Stimulated activated CD8-positive, alpha-beta memory T cell treated with anti-CD3 and anti-CD28 coated beads, Interleukin-15, amount 100 ng/mL, for 24 hours (primary cell): Measurements from ENCODE around the gene TEN1.

ENCODE experiments used
- DNase-seq: peaks from one replicate; pipeline ENCODE4 v3.0.0-alpha.2; 2020; ENCODE audit warnings: low read depth

TEN1 gene

DNA sequence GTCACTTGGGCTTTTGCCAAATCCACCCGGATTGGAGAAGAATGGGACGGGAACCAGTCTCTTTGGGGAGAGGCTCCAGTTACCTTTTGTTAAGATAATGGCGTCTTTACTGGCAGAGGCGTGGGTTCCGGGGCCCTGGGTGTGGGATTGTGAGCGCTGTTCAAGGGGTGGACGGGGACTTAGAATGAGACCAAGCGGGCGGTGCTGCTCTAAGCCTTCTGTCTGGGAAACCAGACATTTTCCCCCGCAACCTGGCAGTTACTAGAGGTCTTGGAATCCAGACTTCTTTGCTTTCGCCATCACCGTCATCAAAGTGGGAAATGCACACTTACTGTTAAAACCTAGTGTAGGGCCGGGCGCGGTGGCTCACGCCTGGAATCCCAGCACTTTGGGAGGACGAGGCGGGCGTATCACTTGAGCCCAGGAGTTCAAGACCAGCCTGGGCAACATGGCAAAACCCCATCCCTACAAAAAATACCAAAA, 706 bp downstream of the TEN1 start:
- no peak for DNase-seq

DNA sequence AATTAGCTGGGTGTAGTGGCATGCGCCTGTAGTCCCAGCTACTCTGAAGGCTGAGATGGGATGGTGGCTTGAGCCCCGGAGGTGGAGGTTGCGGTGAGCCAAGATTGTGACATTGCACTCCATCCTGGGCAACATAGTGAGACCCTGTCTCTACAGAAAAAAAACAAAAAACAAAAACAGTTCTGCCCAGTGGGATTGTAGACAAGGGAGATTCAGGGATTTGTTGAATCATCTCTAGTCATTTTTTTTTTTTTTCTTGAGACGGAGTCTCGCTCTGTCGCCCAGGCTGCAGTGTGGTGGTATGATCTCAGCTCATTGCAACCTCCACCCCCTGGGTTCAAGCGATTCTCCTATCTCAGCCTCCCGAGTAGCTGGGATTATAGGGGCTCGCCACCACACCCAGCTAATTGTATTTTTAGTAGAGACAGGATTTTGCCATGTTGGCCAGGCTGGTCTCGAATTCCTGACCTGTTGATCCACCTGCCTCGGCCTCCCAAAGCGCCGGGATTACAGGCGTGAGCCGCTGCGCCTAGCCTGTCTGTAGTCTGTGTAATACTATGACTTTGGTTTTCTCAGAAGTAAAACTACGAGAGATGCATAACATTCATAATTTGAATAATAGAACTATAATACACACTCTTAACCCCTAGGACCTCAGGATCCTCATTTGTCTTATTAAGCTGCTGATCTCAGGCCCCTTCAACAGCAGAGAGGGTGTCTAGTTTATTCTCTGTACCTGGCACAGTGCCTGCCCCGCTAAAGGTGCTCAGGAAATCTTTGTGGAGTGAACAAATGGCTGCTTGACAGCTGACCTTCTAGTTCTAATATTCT, 1.4 kb downstream of the TEN1 start:
- no peak for DNase-seq

DNA sequence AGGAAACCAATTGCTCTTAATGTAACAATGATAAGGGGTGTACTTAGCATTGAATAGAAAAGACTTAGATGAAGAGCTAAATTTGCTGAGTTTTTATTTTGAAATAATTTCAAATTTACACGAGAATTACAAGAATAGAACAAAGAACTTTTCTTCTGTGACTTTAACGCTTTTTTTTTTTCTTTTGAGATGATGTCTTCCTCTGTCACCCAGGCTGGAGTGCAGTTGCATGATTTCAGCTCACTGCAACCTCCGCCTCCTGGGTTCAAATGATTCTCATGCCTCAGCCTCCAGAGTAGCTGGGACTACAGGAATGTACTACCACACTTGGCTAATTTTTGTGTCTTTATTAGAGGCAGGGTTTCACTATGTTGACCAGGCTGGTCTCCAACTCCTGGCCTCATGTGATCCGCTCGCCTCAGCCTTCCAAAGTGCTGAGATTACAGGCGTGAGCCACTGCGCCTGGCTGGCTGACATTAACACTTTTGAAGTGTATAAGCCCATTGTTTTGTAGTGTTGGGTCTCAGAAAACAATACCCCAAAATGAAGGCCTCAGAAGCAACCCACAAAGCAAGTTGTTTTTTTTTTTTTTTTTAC, 2.1 kb downstream of the TEN1 start:
- DNase-seq, result no peak

DNA sequence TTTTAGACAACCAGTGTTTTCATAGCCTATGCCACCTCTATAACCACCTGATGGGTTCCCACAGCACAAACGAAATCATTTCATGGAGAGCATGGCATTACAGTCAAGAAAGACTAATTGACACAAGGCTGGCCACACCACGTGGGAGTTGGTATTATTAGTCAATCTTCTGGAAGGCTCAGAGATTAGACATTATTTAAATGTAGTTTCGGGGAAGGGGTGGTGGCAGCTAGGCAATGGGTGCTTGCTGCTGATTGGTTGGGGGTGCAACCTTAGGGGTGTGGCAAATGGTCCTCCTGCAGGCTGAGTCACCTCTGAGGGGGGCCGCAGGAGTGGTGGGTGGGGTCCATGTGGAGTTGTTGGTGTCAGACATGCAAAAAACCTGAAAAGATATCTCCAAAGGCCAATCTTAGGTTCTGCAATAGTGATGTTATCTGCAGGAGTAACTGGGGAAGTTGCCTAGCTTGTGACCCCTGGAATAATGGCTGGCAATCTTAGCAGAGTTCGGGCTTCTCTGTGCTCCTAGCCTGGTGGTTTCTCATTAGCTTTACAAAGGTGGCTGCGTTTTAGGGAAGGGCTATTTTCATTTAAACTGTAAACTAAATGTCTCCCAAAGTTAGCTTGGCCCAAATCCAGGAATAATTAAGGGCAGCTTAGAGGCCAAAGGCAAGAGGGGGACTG, 4.6 kb downstream of the TEN1 start:
- DNase-seq, result no peak

DNA sequence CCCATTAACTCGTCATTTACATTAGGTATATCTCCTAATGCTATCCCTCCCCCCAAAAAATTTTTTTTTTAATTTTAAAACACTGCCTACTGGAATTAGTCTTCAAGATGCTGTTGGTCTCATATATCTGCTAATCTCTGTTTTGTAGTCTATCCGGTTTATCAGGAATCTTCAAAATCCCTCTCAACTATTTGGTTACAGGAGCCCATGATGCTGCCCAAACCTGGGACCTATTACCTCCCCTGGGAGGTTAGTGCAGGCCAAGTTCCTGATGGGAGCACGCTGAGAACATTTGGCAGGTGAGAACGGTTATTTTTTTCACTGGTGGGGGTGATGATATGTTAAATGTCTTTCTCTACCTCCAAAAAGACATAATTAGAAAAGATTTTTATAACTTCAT, 6.9 kb downstream of the TEN1 start:
- DNase-seq, result no peak

DNA sequence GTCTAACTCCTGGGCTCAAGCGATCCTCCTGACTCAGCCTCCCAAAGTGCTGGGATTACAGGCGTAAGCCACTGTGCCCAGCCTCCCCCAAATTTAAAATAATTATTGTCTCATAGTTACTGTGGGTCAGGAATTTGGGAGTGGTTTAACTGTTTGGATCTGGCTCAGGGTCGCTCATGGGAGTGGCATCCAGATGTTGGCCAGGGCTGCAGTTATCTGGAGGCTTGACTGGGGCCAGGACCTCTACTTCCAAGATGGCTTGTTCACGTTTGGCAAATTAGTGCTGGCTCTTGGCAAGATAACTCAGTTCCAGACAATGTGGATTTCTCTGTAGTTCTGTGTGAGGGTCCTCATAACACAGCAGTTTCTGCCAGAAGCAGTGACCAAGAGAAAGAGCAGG, 8.0 kb downstream of the TEN1 start:
- DNase-seq, result no peak

DNA sequence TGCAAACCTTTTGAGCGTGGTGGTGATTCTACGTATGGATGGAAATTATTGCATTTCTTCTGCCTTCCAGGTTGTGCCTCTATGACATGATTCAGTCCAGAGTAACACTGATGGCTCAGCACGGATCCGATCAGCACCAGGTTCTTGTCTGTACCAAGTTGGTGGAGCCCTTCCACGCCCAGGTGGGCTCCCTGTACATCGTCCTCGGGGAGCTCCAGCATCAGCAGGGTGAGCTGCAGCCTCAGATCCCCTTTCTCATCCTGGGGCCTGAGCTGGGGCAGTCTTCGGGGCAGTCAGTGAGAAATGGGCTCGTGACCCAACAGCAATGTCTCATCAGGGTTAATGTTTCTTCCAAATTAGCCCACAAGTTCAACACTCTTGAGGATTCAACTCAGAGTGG, 12.4 kb downstream of the TEN1 start:
- no peak for DNase-seq

DNA sequence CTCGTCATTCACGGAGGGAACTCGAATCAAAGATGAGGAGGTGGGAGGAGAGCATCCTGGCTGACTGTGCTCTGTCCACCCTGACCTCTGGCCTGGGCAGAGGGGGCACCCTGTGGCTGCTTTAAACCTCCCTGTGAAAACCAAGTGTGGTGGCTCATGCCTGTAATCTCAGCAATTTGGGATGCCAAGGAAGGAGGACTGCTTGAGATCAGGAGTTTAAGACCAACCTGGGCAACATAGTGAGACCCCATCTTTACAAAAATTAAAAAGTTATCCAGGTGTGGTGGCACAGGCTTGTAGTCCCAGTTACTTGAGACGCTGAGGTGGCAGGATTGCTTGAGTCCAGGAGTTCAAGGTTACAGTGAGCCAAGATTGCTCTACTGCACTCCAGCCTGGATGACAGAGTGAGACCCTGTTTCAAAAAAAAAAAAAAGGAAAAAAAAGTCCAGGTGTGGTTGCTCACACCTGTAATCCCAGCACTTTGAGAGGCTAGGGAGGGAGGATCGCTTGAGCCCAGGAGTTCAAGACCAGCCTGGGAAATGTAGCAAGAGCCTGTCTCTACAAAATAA, 15.8 kb downstream of the TEN1 start:
- no peak for DNase-seq

DNA sequence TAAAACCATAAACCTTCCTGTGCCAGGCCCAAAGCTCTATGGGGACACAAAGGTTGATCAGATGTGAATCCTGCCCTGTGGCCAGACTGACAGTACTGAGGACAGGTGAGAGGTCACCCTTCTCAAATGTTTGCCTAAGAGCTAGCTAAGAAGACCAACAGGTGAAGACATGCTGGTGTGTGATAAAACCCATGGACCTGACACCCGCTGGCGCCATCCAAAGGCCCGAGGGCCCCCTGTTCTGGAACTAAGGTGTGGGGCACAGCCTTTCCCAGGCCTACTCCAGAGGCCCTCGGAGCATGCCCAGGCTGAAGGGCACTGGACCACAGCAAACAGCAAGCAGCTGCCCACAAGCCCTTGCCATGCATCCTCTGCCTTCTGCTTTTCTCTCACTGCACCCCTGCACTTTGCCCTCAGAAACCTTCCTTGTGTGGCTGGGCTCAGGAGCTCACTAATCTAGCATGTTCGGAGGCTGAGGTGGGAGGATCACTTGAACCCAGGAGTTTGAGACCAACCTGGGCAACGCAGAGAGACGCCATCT, 16.4 kb downstream of the TEN1 start:
- DNase-seq, result no peak

DNA sequence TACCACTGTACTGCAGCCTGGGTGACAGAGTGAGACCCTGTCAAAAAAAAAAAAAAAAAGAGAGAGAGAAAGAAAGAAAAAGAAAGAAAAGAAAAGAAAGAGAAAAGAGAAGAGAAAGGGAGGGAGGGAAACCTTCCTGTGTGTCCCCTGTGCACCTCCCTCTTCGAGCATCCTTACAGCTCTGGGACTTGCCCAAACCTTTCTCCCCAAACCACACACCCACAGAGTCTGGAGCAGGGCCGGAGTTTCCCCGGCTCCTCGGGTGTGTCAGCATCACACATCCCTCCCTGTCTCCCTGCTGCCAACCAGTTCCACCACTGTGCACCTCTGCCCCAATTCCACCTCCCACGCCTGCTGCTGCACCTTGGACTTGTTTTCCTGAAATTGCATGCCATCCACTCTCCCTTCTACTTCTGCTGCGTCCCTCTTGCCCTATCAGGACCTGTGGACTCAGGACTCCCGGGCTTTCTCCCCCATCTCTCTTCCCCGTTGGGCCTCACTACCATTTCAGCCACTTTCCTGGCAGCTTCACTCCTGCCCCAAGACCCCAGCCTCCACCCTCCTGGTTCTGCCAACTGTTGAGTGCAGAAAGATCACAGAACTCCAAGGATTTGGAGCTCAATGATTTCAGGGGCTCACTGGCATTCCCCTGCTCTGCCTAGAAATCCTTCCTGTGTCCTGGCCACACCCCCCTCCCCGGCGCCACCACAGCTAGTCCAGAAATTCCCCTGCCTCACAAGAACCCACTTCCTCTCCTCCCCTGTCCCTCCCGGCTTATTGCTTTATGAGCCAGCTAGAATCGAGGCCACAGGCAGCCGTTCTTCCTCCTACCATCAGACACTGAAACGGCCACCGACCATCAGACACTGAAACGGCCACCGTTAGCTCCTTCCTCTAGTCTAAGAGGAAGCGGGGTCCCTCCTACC, 17.9 kb downstream of the TEN1 start:
- DNase-seq, result no peak

DNA sequence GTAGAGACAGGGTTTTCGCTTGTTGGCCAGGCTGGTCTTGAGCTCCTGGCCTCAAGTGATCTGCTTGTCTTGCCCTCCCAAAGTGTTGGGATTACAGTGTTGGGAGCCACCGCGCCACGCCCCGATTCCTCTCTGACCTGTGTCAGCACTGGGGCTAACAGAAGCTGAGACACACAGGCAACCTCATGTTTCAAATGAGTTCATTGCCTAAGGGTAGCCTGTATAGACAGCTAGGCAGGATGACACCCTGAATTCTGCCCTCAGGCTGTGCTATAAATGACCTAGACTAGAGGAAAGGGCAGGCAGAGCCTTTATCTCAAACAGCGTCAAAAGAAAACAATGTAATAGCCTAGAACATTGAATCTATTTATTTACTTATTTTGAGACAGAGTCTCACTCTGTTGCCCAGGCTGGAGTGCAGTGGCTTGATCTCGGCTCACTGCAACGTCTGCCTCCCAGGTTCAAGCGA, 19.3 kb downstream of the TEN1 start:
- no peak for DNase-seq

DNA sequence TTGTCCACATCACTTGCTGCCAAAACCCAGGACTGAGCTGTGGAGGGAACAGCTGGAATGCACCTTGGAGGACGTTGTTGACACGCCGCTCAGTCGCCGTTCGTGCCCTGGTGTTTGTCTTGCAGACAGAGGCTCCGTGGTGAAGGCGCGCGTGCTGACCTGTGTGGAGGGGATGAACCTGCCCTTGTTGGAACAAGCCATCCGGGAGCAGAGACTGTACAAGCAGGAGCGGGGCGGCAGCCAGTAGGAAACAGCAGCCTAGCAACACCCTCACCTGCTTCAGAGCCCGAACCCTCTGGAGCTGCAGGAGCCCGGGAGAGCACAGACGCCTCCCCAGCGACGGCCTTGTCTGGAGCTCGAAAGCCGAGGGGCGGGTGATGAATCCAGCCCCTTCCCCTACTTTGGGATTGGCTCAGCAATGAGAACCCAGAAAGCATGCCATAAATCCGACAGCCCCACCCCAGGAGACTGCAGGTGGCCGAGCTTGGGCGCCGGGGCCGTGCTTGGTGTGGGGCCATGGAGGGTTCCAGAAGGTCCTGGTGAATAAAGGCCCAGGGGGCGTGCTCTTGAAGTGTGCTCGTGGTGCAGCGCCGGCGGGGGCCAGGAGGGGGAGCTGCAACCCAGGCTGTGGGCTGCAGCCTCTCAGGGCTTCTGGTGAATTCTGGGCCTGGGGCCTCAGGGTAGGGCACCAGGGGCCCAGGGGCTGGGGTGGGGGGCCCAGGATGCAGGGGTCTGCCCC, 21.1 kb downstream of the TEN1 start:
- peak; percentile 31 for DNase-seq

DNA sequence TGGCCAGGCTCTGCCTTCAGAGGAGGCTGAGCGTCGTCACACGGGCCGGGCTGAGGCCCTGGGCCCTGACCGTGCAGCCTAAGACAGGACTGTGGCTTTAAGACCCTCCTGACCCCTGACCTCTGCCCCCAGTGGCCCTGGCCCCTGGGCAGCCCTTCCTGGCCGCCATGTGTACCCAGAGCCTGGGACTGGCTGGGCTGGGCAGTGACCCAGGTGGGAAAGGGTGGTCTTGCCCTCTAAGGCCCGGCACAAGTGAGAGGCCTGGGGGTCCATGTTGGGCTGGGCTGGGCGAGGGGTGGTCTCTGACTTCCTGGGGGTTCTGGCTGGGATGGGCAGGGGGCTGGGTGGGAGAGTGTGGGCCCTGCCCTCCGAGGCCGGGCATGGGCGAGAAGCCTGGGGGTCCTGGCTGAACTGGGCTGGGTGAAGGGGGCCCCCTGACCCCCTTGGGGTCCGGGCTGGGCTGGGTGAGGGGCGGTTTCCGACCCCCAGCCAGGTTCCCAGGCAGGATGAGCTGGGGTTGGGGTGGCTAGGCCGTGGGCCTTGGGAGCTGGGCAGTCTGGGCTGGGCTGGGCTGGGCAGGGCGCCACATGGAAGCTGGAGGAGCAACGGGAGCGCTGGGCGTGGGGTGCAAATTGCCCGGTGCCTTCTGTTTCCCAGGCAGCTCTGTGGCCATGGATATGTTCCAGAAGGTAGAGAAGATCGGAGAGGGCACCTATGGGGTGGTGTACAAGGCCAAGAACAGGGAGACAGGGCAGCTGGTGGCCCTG, 21.9 kb downstream of the TEN1 start, which contains the start of gene CDK3:
Gene CDK3, plus strand, starts transcription at position 101 of the 767 bp plus-strand sequence. Its CDS starts 571 bp downstream, at position 672.
- no peak for DNase-seq

DNA sequence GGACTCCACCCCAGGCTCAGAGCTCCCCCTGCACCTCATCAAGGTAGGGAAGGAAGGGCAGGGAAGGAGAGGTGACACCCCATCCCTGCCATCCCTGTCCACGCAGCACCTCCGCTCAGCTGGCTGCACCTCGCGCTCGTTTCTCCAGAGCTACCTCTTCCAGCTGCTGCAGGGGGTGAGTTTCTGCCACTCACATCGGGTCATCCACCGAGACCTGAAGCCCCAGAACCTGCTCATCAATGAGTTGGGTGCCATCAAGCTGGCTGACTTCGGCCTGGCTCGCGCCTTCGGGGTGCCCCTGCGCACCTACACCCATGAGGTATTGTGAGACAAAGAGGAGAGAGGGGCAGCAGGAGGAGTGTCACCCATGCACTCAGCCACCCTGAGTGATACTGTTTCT, 23.1 kb downstream of the TEN1 start:
- no peak for DNase-seq

DNA sequence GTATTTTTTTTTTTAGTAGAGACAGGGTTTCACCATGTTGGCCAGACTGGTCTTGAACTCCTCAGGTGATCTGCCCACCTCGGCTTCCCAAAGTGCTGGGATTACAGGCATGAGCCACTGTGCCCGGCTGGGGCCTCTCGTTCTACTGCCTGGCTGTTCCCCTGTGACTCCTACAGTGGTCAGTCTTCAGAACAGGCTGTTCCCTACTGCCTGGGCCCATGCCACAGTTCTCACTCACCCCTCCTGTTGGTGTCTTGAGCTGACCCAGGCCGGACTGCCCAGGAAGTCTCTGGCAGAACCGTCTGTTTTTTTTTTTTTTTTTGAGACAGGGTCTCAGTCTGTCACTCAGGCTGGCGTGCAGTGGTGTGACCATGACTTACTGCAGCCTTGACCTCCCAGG, 24.9 kb downstream of the TEN1 start:
- DNase-seq, result no peak

DNA sequence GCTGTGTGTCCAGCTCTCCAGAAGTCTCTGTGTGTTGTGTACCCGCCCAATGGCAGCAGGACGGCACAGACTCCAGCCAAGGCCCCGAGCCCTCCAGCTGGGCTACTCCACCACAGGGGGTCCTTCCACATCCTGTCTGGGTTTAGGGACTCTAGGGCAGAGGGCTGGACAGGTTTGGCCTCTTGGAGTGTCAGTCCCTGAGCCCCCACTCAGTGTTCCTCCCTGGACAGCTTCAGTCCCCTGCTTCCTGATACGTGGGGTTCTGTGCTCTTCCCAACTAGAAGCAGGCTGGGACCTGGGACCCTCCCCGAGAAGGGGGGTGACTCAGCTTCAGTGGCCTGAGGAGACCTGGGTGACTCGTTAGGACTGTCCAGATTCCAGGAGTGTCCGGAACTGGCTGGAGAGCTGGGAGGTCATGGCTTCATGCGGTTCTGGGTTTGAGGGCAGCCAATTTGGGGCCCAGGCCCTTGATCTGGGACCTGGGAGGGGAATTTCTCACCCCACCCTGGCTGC, 25.8 kb downstream of the TEN1 start:
- DNase-seq, result no peak

DNA sequence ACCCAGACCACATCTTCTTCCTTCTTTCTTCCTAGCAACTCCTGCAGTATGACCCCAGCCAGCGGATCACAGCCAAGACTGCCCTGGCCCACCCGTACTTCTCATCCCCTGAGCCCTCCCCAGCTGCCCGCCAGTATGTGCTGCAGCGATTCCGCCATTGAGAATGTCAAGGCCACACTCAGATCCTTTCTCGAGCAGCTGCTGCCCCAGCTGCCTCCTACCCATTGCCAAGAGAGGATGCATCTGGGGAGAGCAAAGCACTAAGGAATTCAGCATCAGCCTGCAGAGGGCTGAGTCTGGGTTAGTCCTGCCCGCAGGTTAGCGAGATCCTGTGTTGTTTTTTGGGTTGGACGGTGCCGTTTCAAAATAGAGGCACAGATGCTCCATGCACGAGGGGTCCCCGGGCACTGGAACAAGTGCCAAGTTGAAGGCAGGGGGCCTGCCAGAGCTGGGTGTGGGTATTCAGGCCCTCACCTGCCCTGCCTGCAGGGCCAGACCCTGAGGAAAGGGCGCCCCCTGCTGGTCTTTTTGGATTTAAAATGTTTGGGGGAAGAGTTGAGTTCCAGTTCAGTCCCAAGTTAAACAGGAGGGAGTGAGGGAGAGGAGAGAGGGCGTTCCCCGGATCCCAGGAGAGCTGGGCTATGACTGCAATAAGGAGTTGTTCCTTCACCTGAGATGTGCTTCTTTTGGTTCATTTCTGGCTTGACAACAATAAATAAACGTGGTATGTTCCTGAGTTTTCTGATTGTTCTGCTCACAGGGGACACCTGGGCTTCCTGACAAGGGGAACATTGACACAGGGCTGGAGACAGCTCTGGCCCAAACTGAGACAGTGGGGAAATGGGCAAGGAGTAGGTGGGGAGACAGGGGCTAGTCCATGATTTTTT, 26.5 kb downstream of the TEN1 start:
- DNase-seq, result peak; percentile 84

DNA sequence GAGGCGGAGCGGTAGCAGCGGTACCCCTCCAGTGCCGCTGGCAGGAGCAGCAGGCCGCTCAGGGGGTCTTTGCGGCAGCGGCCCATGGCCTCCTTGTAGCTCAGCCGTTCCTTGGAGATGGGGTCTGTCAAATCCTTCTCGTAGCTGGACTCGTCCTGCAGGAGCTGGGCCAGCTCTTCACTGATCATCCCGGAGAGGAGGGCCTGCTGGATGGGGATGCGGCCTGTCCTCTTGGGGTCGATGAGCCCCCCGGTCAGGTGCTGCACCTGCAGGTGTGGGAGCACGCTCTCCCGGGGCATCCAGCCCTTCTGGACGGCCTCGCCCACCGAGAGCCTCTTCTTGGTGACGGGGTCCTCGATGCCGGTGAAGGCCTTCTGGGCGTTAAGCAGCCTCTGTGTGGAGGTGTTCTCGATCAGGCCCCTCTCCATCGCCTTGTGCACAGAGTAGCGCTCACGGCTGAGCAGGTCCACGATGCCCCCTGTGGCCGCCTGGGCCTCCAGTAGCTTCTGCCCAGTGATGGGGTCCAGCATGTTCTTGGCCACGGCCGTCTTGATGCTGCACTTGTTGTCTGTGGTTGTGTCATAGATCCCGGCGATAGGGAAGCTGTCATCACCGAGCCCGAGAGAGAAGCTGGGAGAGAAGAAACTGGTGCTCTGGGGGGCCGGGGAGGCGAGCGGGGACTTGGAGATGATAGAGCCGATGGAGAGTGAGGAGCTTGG, 28.2 kb downstream of the TEN1 start:
- no peak for DNase-seq
